RWPE2 (cell line): ENCODE results near the gene PRR30.

ENCODE experiments used
- ATAC-seq: fragments of 200-7000 bp; cut with Tn5 transposase; 3 replicates; pipeline ENCODE4 v1.9.1; 2021; ENCODE audit warnings: low read depth
- DNase-seq: peaks from one replicate; pipeline ENCODE4 v3.0.0-alpha.2; 2020; ENCODE audit warnings: low spot score
- H3K27ac ChIP-seq: fragments of 450-650 bp; 2 replicates; pipeline ENCODE4 v1.5.1; 2017; ENCODE audit warnings: mild to moderate bottlenecking; ENCODE audit not compliant: poor library complexity, severe bottlenecking
- H3K27me3 ChIP-seq: fragments of 250-450 bp; sonication (Bioruptor Pico); 2 replicates; pipeline ENCODE4 v1.5.1; 2021; ENCODE audit warnings: mild to moderate bottlenecking, moderate library complexity; ENCODE audit not compliant: insufficient read depth, poor library complexity, severe bottlenecking
- H3K36me3 ChIP-seq: fragments of 250-450 bp; sonication (Bioruptor Pico); 2 replicates; pipeline ENCODE4 v1.5.1; 2020; ENCODE audit warnings: low read depth, mild to moderate bottlenecking, moderate library complexity
- H3K4me1 ChIP-seq: fragments of 250-450 bp; sonication (Bioruptor Pico); 2 replicates; pipeline ENCODE4 v1.5.1; 2021; ENCODE audit warnings: mild to moderate bottlenecking, moderate library complexity; ENCODE audit not compliant: insufficient read depth, poor library complexity, severe bottlenecking
- H3K4me3 ChIP-seq: fragments of 250-450 bp; sonication (Bioruptor Pico); 2 replicates; pipeline ENCODE4 v1.5.1; 2021; ENCODE audit warnings: mild to moderate bottlenecking, moderate library complexity; ENCODE audit not compliant: severe bottlenecking
- H3K9me3 ChIP-seq: fragments of 250-450 bp; sonication (Bioruptor Pico); 2 replicates; pipeline ENCODE4 v1.5.1; 2021; ENCODE audit warnings: mild to moderate bottlenecking, moderate library complexity; ENCODE audit not compliant: severe bottlenecking
- CTCF ChIP-seq: fragments of 450-650 bp; IDR thresholded peaks from one replicate; pipeline ENCODE4 v1.5.1; 2017; ENCODE audit warnings: mild to moderate bottlenecking, moderate library complexity; ENCODE audit not compliant: poor library complexity, severe bottlenecking

The PRR30 gene

GRCh38 chr2:27128668-27129571 is 10.3 kb downstream of the PRR30 start:
- Histone ChIP-seq H3K4me3 (no peak overlapping the region), H3K27me3 (no peaks in the 10 kb centered on the region), H3K9me3 (no peaks in the 10 kb centered on the region), H3K4me1 (peaks cover 6% of the 10 kb centered on the region), H3K27ac (no peak overlapping the region), H3K36me3 (peaks cover 27% of the 10 kb centered on the region)
- no peak for DNase-seq
- TF ChIP-seq CTCF: no peak
- ATAC-seq: no peak

GRCh38 chr2:27127883-27128667 is 11.1 kb downstream of the PRR30 start:
- no peaks in the 10 kb centered on the region for H3K9me3 ChIP-seq
- no peak overlapping the region for H3K27ac ChIP-seq
- no peak for TF ChIP-seq CTCF
- peaks cover 1% of the 10 kb centered on the region for H3K4me1 ChIP-seq
- H3K27me3 ChIP-seq: no peaks in the 10 kb centered on the region
- no peak for ATAC-seq
- H3K36me3 ChIP-seq: peaks cover 23% of the 10 kb centered on the region
- DNase-seq: no peak
- no peak overlapping the region for H3K4me3 ChIP-seq

GRCh38 chr2:27126252-27126710 is 12.9 kb downstream of the PRR30 start:
- no peaks in the 10 kb centered on the region for H3K4me1 ChIP-seq
- no peak overlapping the region for H3K4me3 ChIP-seq
- H3K9me3 ChIP-seq: no peaks in the 10 kb centered on the region
- TF ChIP-seq CTCF: no peak
- ATAC-seq: no peak
- DNase-seq: no peak
- H3K27ac ChIP-seq: no peak overlapping the region
- H3K27me3 ChIP-seq: no peaks in the 10 kb centered on the region
- H3K36me3 ChIP-seq: 0 out of 2 replicates have a peak, but pooled peaks cover 5% of the 10 kb centered on the region

GRCh38 chr2:27125104-27125503 is 14.1 kb downstream of the PRR30 start:
- Histone ChIP-seq H3K27me3 (no peaks in the 10 kb centered on the region), H3K4me1 (no peaks in the 10 kb centered on the region), H3K9me3 (no peaks in the 10 kb centered on the region), H3K27ac (no peak overlapping the region), H3K4me3 (no peak overlapping the region), H3K36me3 (no peaks in the 10 kb centered on the region)
- DNase-seq (no peak), ATAC-seq (no peak)
- TF ChIP-seq CTCF: no peak
